ENCODE results near the gene TIMM8B. TPM values are rescaled to one million over a fixed set of nuclear protein-coding genes. Genes with fewer than 3 reads are reported as not detected.

Gene TIMM8B
- total and polyA plus RNA-seq, 2 of the 4 experiments (the other 2 are of a cell fraction): 35.5 to 103 TPM

GRCh38 chr11:112044961-112045360 lies 41.6 kb downstream of the TIMM8B start:
- Histone ChIP-seq H3K9me3 (ENCODE audit: control insufficient read depth, insufficient read depth, low read length) (no peaks in the 10 kb centered on the region), H3K4me1 (ENCODE audit: control insufficient read depth, insufficient read depth, low read length) (peaks cover 5% of the 10 kb centered on the region; the same call in 1 of the 2 replicates), H3K9ac (ENCODE audit: low read depth, low read length) (no peak overlapping the region), H3K36me3 (ENCODE audit: control insufficient read depth, insufficient read depth, low read length) (peaks cover 9% of the 10 kb centered on the region), H2BK20ac (ENCODE audit: low read depth, low read length) (no peak overlapping the region), H3K79me1 (ENCODE audit: low read depth in 1 of 2, low read length in 2 of 2) (peaks cover 4 to 10% of the 10 kb centered on the region in 2 experiments; a peak in 1 of 4 replicates), H4K91ac (ENCODE audit: insufficient read depth, low read depth, low read length) (no peak overlapping the region), H2AK9ac (replicated peaks; ENCODE audit: low read depth, low read length, poor library complexity) (no peak overlapping the region), H2BK15ac (ENCODE audit: low read depth, low read length) (no peak overlapping the region), H2BK5ac (ENCODE audit: low read depth, low read length, poor library complexity, severe bottlenecking) (no peak overlapping the region), H2AFZ (replicated peaks; ENCODE audit: low read length, poor library complexity) (no peak overlapping the region), H3K23ac (ENCODE audit: low read depth, low read length) (no peak overlapping the region), H3K4me3 (ENCODE audit: insufficient read depth, low read depth, low read length) (no peak overlapping the region), H3K14ac (replicated peaks; ENCODE audit: low read depth, low read length) (no peak overlapping the region), H3K27me3 (ENCODE audit: control insufficient read depth, insufficient read depth, low read length) (no peaks in the 10 kb centered on the region), H4K8ac (ENCODE audit: low read depth in 2 of 2, low read length in 2 of 2) (no peak overlapping the region), H2AK5ac (ENCODE audit: low read depth, low read length) (no peak overlapping the region), H4K20me1 (ENCODE audit: insufficient read depth, low read length) (peaks cover 3% of the 10 kb centered on the region; the same call in 1 of the 2 replicates), H4K5ac (ENCODE audit: low read depth, low read length) (no peak overlapping the region), H3K9me1 (ENCODE audit: insufficient read depth, low read length) (0 out of 2 replicates have a peak, but pooled peaks cover 3% of the 10 kb centered on the region), H3K4ac (ENCODE audit: low read depth, low read length) (no peak overlapping the region), H3K27ac (ENCODE audit: insufficient read depth, low read length) (no peak overlapping the region), H2BK120ac (ENCODE audit: low read depth, low read length) (no peak overlapping the region), H3K18ac (ENCODE audit: low read depth, low read length) (no peak overlapping the region), H3K4me2 (ENCODE audit: low read depth, low read length) (no peak overlapping the region), H3K56ac (ENCODE audit: extremely low read depth, insufficient read depth, low read length) (no peak overlapping the region)
- CTCF ChIA-PET: interaction anchor here (0.6 kb wide), 2 partner anchors 167 to 488 kb away, joined by 5 to 9 read pairs; no protein-coding TSS in a partner anchor
- BruUV-seq (replicated peaks): no TSS peak
- dilution Hi-C loops (cut with HindIII; ENCODE audit: low sequenced_read_pairs, unreplicated experiment) (no loop called here), intact Hi-C loops (cut with micrococcal nuclease) (no loop called here), in situ Hi-C loops (cut with MboI; ENCODE audit: low sequenced_read_pairs) (no loop called here)
- 100% methylated on average over 1 of the region's 4 CpGs; no CpG with 5 or more reads in 1 of the 2 experiments for WGBS, 2 experiments (ENCODE audit: extremely low coverage in 2 of 2, insufficient read length in 1 of 2)
- POLR2A ChIA-PET (ENCODE audit: unreplicated experiment): no interaction called here
- ATAC-seq (ENCODE audit: low read depth) (no peak), DNase-seq (no peak)
- TF ChIP-seq POLR2A (IDR thresholded peaks at IDR 0.05; ENCODE audit: low read depth, low read length): no peak
- no peak for TF ChIP-seq NFE2L2 (IDR thresholded peaks at IDR 0.05; ENCODE audit: low read depth, low read length)
- TF ChIP-seq CEBPB (IDR thresholded peaks at IDR 0.05; ENCODE audit: low read depth, low read length): no peak
- no peak for TF ChIP-seq SMC3 (IDR thresholded peaks at IDR 0.05; ENCODE audit: low read depth, low read length)
- TF ChIP-seq RFX5 (IDR thresholded peaks at IDR 0.05; ENCODE audit: low read depth, low read length): no peak
- no peak for TF ChIP-seq RAD21 (IDR thresholded peaks at IDR 0.05; ENCODE audit: low read length)
- TF ChIP-seq ELK1 (IDR thresholded peaks at IDR 0.05; ENCODE audit: borderline replicate concordance, low read depth, low read length): no peak
- TF ChIP-seq MXI1 (IDR thresholded peaks at IDR 0.05; ENCODE audit: borderline replicate concordance, low read depth, low read length): no peak
- TF ChIP-seq CTCF (conservative IDR thresholded peaks at IDR 0.05; ENCODE audit: low read depth, low read length): no peak
- no peak for TF ChIP-seq MAFK (IDR thresholded peaks at IDR 0.05; ENCODE audit: low read depth, low read length)

All from IMR-90 (cell line).